Prostate gland (tissue), 2 donors: Measurements from ENCODE around the gene TKFC. TPM values are rescaled to one million over a fixed set of nuclear protein-coding genes. Genes with fewer than 3 reads are reported as not detected.

ENCODE experiments used
- DNase-seq: peaks from one replicate; pipeline ENCODE4 v3.0.0-alpha.2; 2019; ENCODE audit warnings: low spot score
- H3K27ac ChIP-seq, 2 donors: fragments of 200-600 bp; sonication (generic); 2 replicates each; pipeline ENCODE4 v1.5.1; 2017 to 2019
- H3K27me3 ChIP-seq: fragments of 200-600 bp; sonication (generic); replicated peaks from 2 replicates; pipeline ENCODE4 v1.5.1; 2019; ENCODE audit not compliant: insufficient read depth
- H3K36me3 ChIP-seq, 2 donors: fragments of 200-600 bp; sonication (generic); 1 replicate in 1 of 2; 2 replicates in 1 of 2; pipeline versions ENCODE4 v1.5.1 to v1.8.1; 2017 to 2019
- H3K4me1 ChIP-seq: fragments of 200-600 bp; sonication (generic); replicated peaks from 2 replicates; pipeline ENCODE4 v1.5.1; 2019
- H3K4me3 ChIP-seq, 2 donors: fragments of 200-600 bp; sonication (generic); 2 replicates each; pipeline ENCODE4 v1.5.1; 2017 to 2019
- H3K9me3 ChIP-seq: fragments of 200-600 bp; sonication (generic); 2 replicates; pipeline ENCODE4 v1.5.1; 2017
- CTCF ChIP-seq, 4 experiments: fragments of 200-600 bp in 2 of 4; fragments of 450-650 bp in 2 of 4; sonication (generic) in 2 of 4; IDR thresholded peaks; 1 replicate in 3 of 4; 2 replicates in 1 of 4; pipeline ENCODE4 v1.5.1; 2016 to 2019; ENCODE audit warnings: antibody characterized with exemption in 4 of 4, mild to moderate bottlenecking in 2 of 4, moderate library complexity in 2 of 4
- POLR2A ChIP-seq: fragments of 450-650 bp; IDR thresholded peaks from one replicate; pipeline ENCODE4 v1.6.1; 2016; ENCODE audit warnings: antibody characterized with exemption, mild to moderate bottlenecking
- POLR2AphosphoS5 ChIP-seq: sonication (generic); formaldehyde crosslinking; IDR thresholded peaks from one replicate; pipeline ENCODE4 v1.6.1; 2017; ENCODE audit warnings: antibody characterized with exemption
- WGBS: methylation state at CpG from one replicate; pipeline ENCODE4 v1.1.5; 2018; 5-methylcytosine and 5-hydroxymethylcytosine counted together
- intact Hi-C: fragments of 100-400 bp; cut with DNase I; formaldehyde crosslinking; loops from one replicate; pipeline ENCODE4 v1.14.2; 2022
- total RNA-seq, 2 donors: library from RNA; depleted of rRNA; stranded (reverse); fragments of >200 nt; gene quantifications; one replicate each; pipeline ENCODE4 v1.1.0, GENCODE V29; 2016

The TKFC gene
- total RNA-seq, 2 donors from 2014 or later, result 52.8 to 79.3 TPM

DNA sequence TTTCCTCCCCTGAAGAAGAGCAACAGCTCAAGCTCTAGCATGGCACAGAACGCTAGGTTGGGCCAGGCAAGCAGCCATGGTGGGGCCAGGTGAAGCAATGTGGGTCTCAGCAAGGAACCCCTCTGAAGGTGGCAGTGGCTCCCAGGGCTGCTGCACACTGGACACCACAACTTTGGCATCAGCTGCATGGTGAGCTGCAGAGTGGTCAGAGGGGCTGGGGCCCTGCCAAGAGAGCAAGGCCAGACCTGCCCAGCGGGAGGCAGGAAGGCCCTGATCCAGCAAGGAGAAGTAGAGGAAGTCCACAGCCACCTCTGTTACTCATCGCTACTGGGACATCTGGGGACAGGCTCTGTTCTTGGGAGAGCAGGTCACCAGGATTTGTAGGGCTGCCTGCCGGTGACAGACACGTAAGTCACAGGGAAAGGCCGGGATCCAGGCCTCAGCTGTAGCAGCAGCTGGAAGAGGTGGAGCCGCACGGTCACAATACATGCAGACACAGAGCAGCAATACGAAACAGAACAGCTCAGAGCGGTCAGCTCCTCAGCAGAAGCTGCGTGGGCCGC, 16.2 kb downstream of the TKFC start:
- no peak overlapping the region for H3K27ac ChIP-seq
- no peak for DNase-seq
- 75% methylated on average over 12 of the region's 12 CpGs for WGBS
- no peaks in the 10 kb centered on the region for H3K27me3 ChIP-seq
- no peaks in the 10 kb centered on the region for H3K4me1 ChIP-seq
- TF ChIP-seq CTCF (IDR thresholded peaks at IDR 0.05) (no peak), POLR2AphosphoS5 (no peak), POLR2A (no peak)
- H3K4me3 ChIP-seq, result no peak overlapping the region
- intact Hi-C loops, result no loop called here
- H3K9me3 ChIP-seq, result no peaks in the 10 kb centered on the region
- H3K36me3 ChIP-seq, result peaks cover 0 to 6% of the 10 kb centered on the region in 2 donors

- Histone ChIP-seq H3K4me1 (no peaks in the 10 kb centered on the region), H3K36me3 (peaks cover 0 to 6% of the 10 kb centered on the region in 2 donors), H3K27me3 (no peaks in the 10 kb centered on the region), H3K9me3 (no peaks in the 10 kb centered on the region), H3K27ac (no peak overlapping the region), H3K4me3 (no peak overlapping the region)
- no peak for DNase-seq
- 94% methylated on average over 10 of the region's 10 CpGs for WGBS
- TF ChIP-seq POLR2AphosphoS5 (no peak), CTCF (IDR thresholded peaks at IDR 0.05) (no peak), POLR2A (no peak)
- intact Hi-C loops, result no loop called here
Observed at GRCh38 chr11:61349916-61350315, 16.9 kb downstream of the TKFC start.

DNA sequence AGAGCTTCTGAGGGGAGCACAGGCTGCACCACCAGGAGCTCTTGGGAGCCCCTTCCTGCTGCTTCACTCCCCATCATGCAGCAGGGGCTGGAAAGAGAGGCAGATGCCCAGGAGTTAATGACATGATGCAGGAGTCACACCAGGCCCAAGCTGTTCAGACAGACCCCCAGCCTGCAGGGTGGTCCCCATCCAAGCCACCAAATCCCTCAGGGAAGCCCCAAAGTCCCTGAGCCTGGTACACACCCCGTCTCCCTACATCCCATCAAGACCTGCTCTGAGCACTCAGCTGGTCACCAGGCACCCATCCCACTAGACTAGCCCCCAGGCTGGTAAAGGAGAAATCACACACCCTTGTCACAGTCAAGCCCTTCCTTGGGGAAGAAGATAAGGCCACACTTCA, 17.3 kb downstream of the TKFC start:
- TF ChIP-seq CTCF (IDR thresholded peaks at IDR 0.05) (no peak), POLR2A (no peak), POLR2AphosphoS5 (no peak)
- peaks cover 0 to 6% of the 10 kb centered on the region in 2 donors for H3K36me3 ChIP-seq
- H3K4me1 ChIP-seq, result no peaks in the 10 kb centered on the region
- 91% methylated on average over 1 of the region's 1 CpG for WGBS
- H3K4me3 ChIP-seq, result no peak overlapping the region
- no peaks in the 10 kb centered on the region for H3K9me3 ChIP-seq
- no peak overlapping the region for H3K27ac ChIP-seq
- intact Hi-C loops, result no loop called here
- no peak for DNase-seq
- H3K27me3 ChIP-seq, result no peaks in the 10 kb centered on the region

DNA sequence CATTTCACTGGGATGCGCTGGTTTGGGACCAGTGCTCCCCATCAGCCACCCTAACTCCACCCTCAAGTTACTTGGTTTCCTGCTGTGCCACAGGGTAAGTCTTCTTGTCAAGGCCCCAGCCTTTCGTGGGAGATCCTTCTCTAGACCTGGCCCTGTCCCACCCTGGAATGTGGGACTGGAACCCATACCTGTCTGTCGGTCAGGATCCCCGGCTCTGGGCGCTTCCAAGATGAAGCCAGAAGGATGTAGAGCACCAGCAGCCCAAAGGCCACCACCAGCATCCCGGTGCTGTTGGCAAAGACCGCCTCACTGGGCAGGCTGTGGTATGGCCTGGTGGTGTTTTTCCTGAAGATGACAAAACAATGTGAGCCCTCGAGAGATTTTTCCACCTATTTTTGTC, 17.8 kb downstream of the TKFC start:
- 90% methylated on average over 8 of the region's 8 CpGs for WGBS
- intact Hi-C loops, result no loop called here
- peaks cover 0 to 6% of the 10 kb centered on the region in 2 donors for H3K36me3 ChIP-seq

More for the DNA sequence above, 17.8 kb downstream of the TKFC start:
- H3K4me3 ChIP-seq, result no peak overlapping the region
- H3K9me3 ChIP-seq, result no peaks in the 10 kb centered on the region
- DNase-seq, result no peak
- H3K4me1 ChIP-seq, result no peaks in the 10 kb centered on the region
- H3K27me3 ChIP-seq, result no peaks in the 10 kb centered on the region
- H3K27ac ChIP-seq, result no peak overlapping the region
- no peak for TF ChIP-seq CTCF (IDR thresholded peaks at IDR 0.05)
- TF ChIP-seq POLR2A, result no peak
- no peak for TF ChIP-seq POLR2AphosphoS5
